SK-MEL-5 (cell line): Measurements from ENCODE around the gene TNFRSF6B. TPM values are rescaled to one million over a fixed set of nuclear protein-coding genes. Genes with fewer than 3 reads are reported as not detected.
"Not testable (repeated sequence)": the region's sequence is repeated elsewhere in the genome, so short reads cannot be mapped to it uniquely, and the experiment has no call there.

Source experiments
- DNase-seq: peaks from one replicate; pipeline ENCODE4 v3.0.0-alpha.2; 2016; ENCODE audit warnings: low read depth, low spot score
- in situ Hi-C: cut with HindIII; loops from 2 replicates; pipeline ENCODE4 v1.10.0; 2016; ENCODE audit warnings: low sequenced_read_pairs, high pct_unique_total_duplicates, low pct_unique_long_range_greater_than_20kb
- polyA plus RNA-seq, 2 experiments: library from polyadenylated mRNA; depleted of rRNA; stranded (reverse); fragments of >200 nt; gene quantifications; 2 replicates each; pipeline ENCODE4 v1.2.3, GENCODE V29; 2015
- total RNA-seq: library from RNA; depleted of rRNA; stranded (reverse); fragments of >200 nt; shearing (Covaris generic); gene quantifications from 2 replicates; pipeline ENCODE4 v1.2.3, GENCODE V29; 2014; rRNA removed

Gene TNFRSF6B
- total RNA-seq = 1.5 and 1.6 TPM in 2 replicates
- 4.7 and 4.8 TPM in 2 replicates for polyA plus RNA-seq (2015; cell fraction: cytosol; rRNA removed)
- polyA plus RNA-seq (2015; cell fraction: nucleus; rRNA removed) = 21.1 and 25.0 TPM in 2 replicates

- in situ Hi-C loops = no loop called here
- DNase-seq = no peak
These were observed at the start of gene TNFRSF6B for GRCh38 chr20:63696628-63697356. Gene TNFRSF6B, plus strand, starts transcription at chr20:63696652. Its CDS starts 116 bp downstream, at chr20:63696768.

GRCh38 chr20:63648190-63648589 lies 48.3 kb upstream of the TNFRSF6B start:
- in situ Hi-C loops = no loop called here
- no peak for DNase-seq

- no peak for DNase-seq
- in situ Hi-C loops = no loop called here
These were observed 47.4 kb upstream of the TNFRSF6B start for GRCh38 chr20:63648895-63649589.

GRCh38 chr20:63650486-63650885 lies 46.0 kb upstream of the TNFRSF6B start:
- in situ Hi-C loops = not testable (repeated sequence)

GRCh38 chr20:63651942-63652191 lies 44.6 kb upstream of the TNFRSF6B start:
- in situ Hi-C loops = no loop called here
- DNase-seq = no peak

More at GRCh38 chr20:63650486-63650885, 46.0 kb upstream of the TNFRSF6B start:
- not testable (repeated sequence) for DNase-seq

- no peak for DNase-seq
- in situ Hi-C loops = no loop called here
These were observed 44.1 kb upstream of the TNFRSF6B start for GRCh38 chr20:63652192-63652980.

GRCh38 chr20:63653041-63653973 lies 43.1 kb upstream of the TNFRSF6B start, which contains the start of gene STMN3:
Gene STMN3, minus strand, starts transcription at chr20:63653424. Its CDS starts 79 bp downstream, at chr20:63653345.
- in situ Hi-C loops = no loop called here

GRCh38 chr20:63653974-63654668 lies 42.3 kb upstream of the TNFRSF6B start:
- DNase-seq = no peak
- in situ Hi-C loops = no loop called here

More at GRCh38 chr20:63653041-63653973, 43.1 kb upstream of the TNFRSF6B start, which contains the start of gene STMN3:
- DNase-seq = peak; percentile 66

GRCh38 chr20:63655249-63655648 lies 41.2 kb upstream of the TNFRSF6B start:
- in situ Hi-C loops = no loop called here
- no peak for DNase-seq

GRCh38 chr20:63656451-63656850 lies 40.0 kb upstream of the TNFRSF6B start:
- no peak for DNase-seq
- in situ Hi-C loops = no loop called here

- in situ Hi-C loops = no loop called here
- no peak for DNase-seq
These were observed 39.1 kb upstream of the TNFRSF6B start for GRCh38 chr20:63657260-63657936.

GRCh38 chr20:63657937-63658748 lies 38.3 kb upstream of the TNFRSF6B start, which contains the start of gene RTEL1:
Gene RTEL1, plus strand, starts transcription at chr20:63658312. Its CDS starts 1,091 bp downstream, at chr20:63659403.
- DNase-seq = peak; percentile 91
- in situ Hi-C loops = no loop called here

GRCh38 chr20:63658749-63659187 lies 37.7 kb upstream of the TNFRSF6B start:
- in situ Hi-C loops = no loop called here
- no peak for DNase-seq

GRCh38 chr20:63659370-63659769 lies 37.1 kb upstream of the TNFRSF6B start:
- no peak for DNase-seq
- in situ Hi-C loops = no loop called here

GRCh38 chr20:63660174-63660573 lies 36.3 kb upstream of the TNFRSF6B start:
- DNase-seq, in situ Hi-C loops: not testable (repeated sequence)
